HepG2 (cell line): ENCODE data around the gene SNX9. TPM values are rescaled to one million over a fixed set of nuclear protein-coding genes. Genes with fewer than 3 reads are reported as not detected.

Experiments used
- ATAC-seq: fragments of 200-7000 bp; cut with Tn5 transposase; 3 replicates; pipeline ENCODE4 v1.9.1; 2020; ENCODE audit warnings: mild to moderate bottlenecking, moderate library complexity
- BruUV-seq: library from RNA; stranded (reverse); fragments of 400-500 nt; replicated peaks from 2 replicates; lab custom pipeline; 2021; lab: Mats Ljungman, UMichigan
- CTCF ChIA-PET: fragments of 300-600 bp; formaldehyde crosslinking; extraction: SDS; loops from one replicate; lab custom pipeline; 2021; ENCODE audit warnings: low total read pairs, inconsistent platforms, low intra/inter-chr PET ratio; lab: Yijun Ruan, JAX
- POLR2A ChIA-PET: fragments of 350-600 bp; sonication (Branson Sonifier 250); formaldehyde crosslinking; loops from one replicate; lab custom pipeline; 2020; ENCODE audit warnings: antibody characterized with exemption, inconsistent platforms; lab: Yijun Ruan, JAX
- DNase-seq: peaks from one replicate; pipeline ENCODE4 v3.0.0-alpha.2; 2015; ENCODE audit warnings: low spot score
- FAIRE-seq: peaks from 3 replicates; lab custom pipeline; 2011; peaks lifted over from hg19 to GRCh38; lab: Jason Lieb, UNC
- H2AFZ ChIP-seq: one replicate; pipeline ENCODE4 v1.6.1; 2011; ENCODE audit warnings: low read length, inconsistent platforms
- H3K27ac ChIP-seq: fragments of 300-600 bp; 3 replicates; pipeline ENCODE4 v1.8.0; 2011; ENCODE audit warnings: mixed run types, mild to moderate bottlenecking, mixed read lengths, low read length, inconsistent platforms; ENCODE audit not compliant: insufficient read depth; ENCODE audit errors: extremely low read length
- H3K27me3 ChIP-seq, 2 experiments: fragments of 200-600 bp in 1 of 2; 2 replicates in 1 of 2; 3 replicates in 1 of 2; pipeline versions ENCODE4 v1.6.0 to v1.8.0; 2011; ENCODE audit warnings: low read length in 2 of 2, mild to moderate bottlenecking in 2 of 2, moderate library complexity in 2 of 2, inconsistent platforms in 1 of 2; ENCODE audit not compliant: insufficient read depth in 2 of 2, control insufficient read depth in 1 of 2
- H3K36me3 ChIP-seq, 2 experiments: fragments of 200-600 bp in 1 of 2; replicated peaks in 1 of 2; 2 replicates in 1 of 2; 3 replicates in 1 of 2; pipeline versions ENCODE4 v1.5.1 to v1.8.0; 2011; ENCODE audit warnings: low read length in 2 of 2, inconsistent platforms in 1 of 2; ENCODE audit not compliant: insufficient read depth in 2 of 2, control insufficient read depth in 1 of 2
- H3K4me1 ChIP-seq: 2 replicates; pipeline ENCODE4 v1.5.1; 2012; ENCODE audit warnings: low read length, inconsistent platforms; ENCODE audit not compliant: insufficient read depth
- H3K4me2 ChIP-seq: 2 replicates; pipeline ENCODE4 v1.6.0; 2011; ENCODE audit warnings: low read depth, low read length, inconsistent platforms
- H3K4me3 ChIP-seq, 3 experiments: fragments of 200-600 bp in 1 of 3; sonication (generic), shearing (Covaris generic) in 1 of 3; replicated peaks in 1 of 3; 2 replicates each; pipeline ENCODE4 v1.5.1; 2011 to 2016; ENCODE audit warnings: low read length in 3 of 3, inconsistent platforms in 2 of 3, low read depth in 2 of 3, mild to moderate bottlenecking in 2 of 3, control low read depth in 1 of 3, mixed read lengths in 1 of 3; ENCODE audit not compliant: insufficient read depth in 1 of 3
- H3K79me2 ChIP-seq: one replicate; pipeline ENCODE4 v1.6.1; 2011; ENCODE audit warnings: low read length, inconsistent platforms; ENCODE audit not compliant: insufficient read depth
- H3K9ac ChIP-seq: 2 replicates; pipeline ENCODE4 v1.6.0; 2011; ENCODE audit warnings: mild to moderate bottlenecking, low read depth, low read length, inconsistent platforms; ENCODE audit not compliant: insufficient read depth
- H3K9me3 ChIP-seq: 2 replicates; pipeline ENCODE4 v1.5.1; 2012; ENCODE audit warnings: mild to moderate bottlenecking, low read length
- H4K20me1 ChIP-seq: 2 replicates; pipeline ENCODE4 v1.6.0; 2011; ENCODE audit warnings: inconsistent platforms, mild to moderate bottlenecking, low read length, moderate library complexity; ENCODE audit not compliant: insufficient read depth
- MAFF ChIP-seq: IDR thresholded peaks from 2 replicates; pipeline ENCODE4 v1.6.1; 2011; ENCODE audit warnings: low read depth, low read length, improper control_type of control experiment
- MAFK ChIP-seq, 2 experiments: IDR thresholded peaks in 1 of 2; conservative IDR thresholded peaks in 1 of 2; 2 replicates each; pipeline ENCODE4 v1.6.1; 2011; ENCODE audit warnings: improper control_type of control experiment in 2 of 2, low read length in 2 of 2
- SP1 ChIP-seq, 2 experiments: fragments of 450-650 bp in 1 of 2; sonication (generic) in 1 of 2; formaldehyde crosslinking in 1 of 2; IDR thresholded peaks; 2 replicates each; pipeline versions ENCODE4 v1.4.0 to v1.6.1; 2016 to 2020; ENCODE audit warnings: missing genetic modification reagents in 1 of 2
- ZNF350 ChIP-seq: sonication (generic); formaldehyde crosslinking; IDR thresholded peaks from 2 replicates; pipeline ENCODE4 v1.4.0; 2020; ENCODE audit warnings: mild to moderate bottlenecking, low read depth, missing genetic modification reagents, borderline replicate concordance
- ZNF430 ChIP-seq: sonication (generic); formaldehyde crosslinking; IDR thresholded peaks from 2 replicates; pipeline ENCODE4 v1.9.0; 2021; ENCODE audit warnings: mild to moderate bottlenecking, missing genetic modification reagents
- ZNF891 ChIP-seq: sonication (generic); formaldehyde crosslinking; IDR thresholded peaks from 2 replicates; pipeline ENCODE4 v1.5.0; 2020; ENCODE audit warnings: mild to moderate bottlenecking, missing genetic modification reagents
- WGBS: methylation state at CpG from one replicate; pipeline ENCODE4 v1.1.6; 2017; ENCODE audit warnings: low lambda C conversion rate; 5-methylcytosine and 5-hydroxymethylcytosine counted together
- in situ Hi-C: cut with HindIII; loops from 2 replicates; pipeline ENCODE4 v1.10.0; 2017; ENCODE audit warnings: low pct_unique_long_range_greater_than_20kb; ENCODE audit not compliant: extremely low pct_ligation_motif_present
- intact Hi-C: fragments of 100-400 bp; cut with micrococcal nuclease; formaldehyde crosslinking; loops from one replicate; pipeline ENCODE4 v1.10.0; 2022; ENCODE audit not compliant: unreplicated experiment
- polyA plus RNA-seq, 8 experiments: library from polyadenylated mRNA; depleted of rRNA in 3 of 8; stranded (reverse) in 7 of 8; unstranded in 1 of 8; fragments of >200 nt; fragmentation: Illumina TruSeq in 4 of 8; extraction: Trizol in 4 of 8; gene quantifications; 2 replicates each; pipeline versions ENCODE4 v1.2.1 to v1.2.3, GENCODE V29; 2011 to 2016; ENCODE audit warnings: low read depth in 4 of 8, missing spikeins in 1 of 8, mixed read lengths in 1 of 8; ENCODE audit not compliant: insufficient read depth in 1 of 8
- total RNA-seq, 5 experiments: library from RNA; depleted of rRNA; stranded (reverse); fragments of >200 nt; fragmentation: Illumina TruSeq; extraction: Trizol; gene quantifications; 2 replicates each; pipeline ENCODE4 v1.2.3, GENCODE V29; 2016; ENCODE audit warnings: low read depth in 1 of 5

The SNX9 gene
- total and polyA plus RNA-seq, 2 of the 13 experiments (the other 11 are each of a cell fraction or from before 2014, with no cell fraction given): 21.9 to 36.0 TPM

- Histone ChIP-seq H3K9me3 (no peaks in the 10 kb centered on the region), H2AFZ (no peak overlapping the region), H3K79me2 (no peaks in the 10 kb centered on the region), H3K4me1 (no peaks in the 10 kb centered on the region), H3K27ac (no peak overlapping the region), H4K20me1 (no peaks in the 10 kb centered on the region), H3K36me3 (peaks cover 22 to 60% of the 10 kb centered on the region in 2 experiments), H3K9ac (no peak overlapping the region), H3K27me3 (no peaks in the 10 kb centered on the region), H3K4me2 (no peak overlapping the region), H3K4me3 (no peak overlapping the region)
- FAIRE-seq (no peak), DNase-seq (no peak), ATAC-seq (no peak)
- in situ Hi-C loops (no loop called here), intact Hi-C loops (loop anchor here (10.0 kb wide), 1 partner anchor 213 kb away; no protein-coding TSS in a partner anchor)
- 98% methylated on average over 7 of the region's 7 CpGs for WGBS
- POLR2A ChIA-PET: interaction anchor here (0.7 kb wide), 1 partner anchor 164 kb away, joined by 4 read pairs; no protein-coding TSS in a partner anchor
- CTCF ChIA-PET: no interaction called here
- no TSS peak for BruUV-seq
- TF ChIP-seq ZNF430 (no peak), MAFK (conservative IDR thresholded peaks at IDR 0.05 in 1 of 2, IDR thresholded peaks at IDR 0.05 in 1 of 2; ENCODE audit: low read length in 2 of 2) (peak; percentile 59 to 73), ZNF891 (CRISPR knock-in tag) (no peak), SP1 (IDR thresholded peaks at IDR 0.05) (no peak), SP1 (CRISPR knock-in tag; IDR thresholded peaks at IDR 0.05) (no peak), MAFF (peak; percentile 54; the same call in 1 of the 2 replicates), ZNF350 (no peak)
Measured at GRCh38 chr6:157877573-157878438, 54.8 kb downstream of the SNX9 start.
